ENCODE data around the gene TMEM52. TPM values are rescaled to one million over a fixed set of nuclear protein-coding genes. Genes with fewer than 3 reads are reported as not detected.

Gene TMEM52
- total and polyA plus RNA-seq, 9 of the 15 experiments (the other 6 are each of a cell fraction or from before 2014, with no cell fraction given) = 0.37 to 22.5 (median 6.8) TPM

- no peak; the same call in 1 of the 2 replicates for TF ChIP-seq MGA (IDR thresholded peaks at IDR 0.05)
- TF ChIP-seq ZFP1 (CRISPR knock-in tag; IDR thresholded peaks at IDR 0.05) = no peak
- peak; percentile 42; the same call in 1 of the 2 replicates for TF ChIP-seq ZBTB2 (IDR thresholded peaks at IDR 0.05)
- TF ChIP-seq SOX6 (IDR thresholded peaks at IDR 0.05) = no peak
- no peak for TF ChIP-seq UBTF (IDR thresholded peaks at IDR 0.05; ENCODE audit: borderline replicate concordance in 1 of 2, low read depth in 2 of 2, low read length in 2 of 2)
- TF ChIP-seq KHSRP (IDR thresholded peaks at IDR 0.05) = no peak
- no peak for TF ChIP-seq NCOA1 (IDR thresholded peaks at IDR 0.05; ENCODE audit: low read depth)
- no peak for TF ChIP-seq NR3C1 (CRISPR knock-in tag; IDR thresholded peaks at IDR 0.05)
- no peak for TF ChIP-seq HMG20B (CRISPR knock-in tag; IDR thresholded peaks at IDR 0.05)
- no peak for TF ChIP-seq CEBPB (tag; IDR thresholded peaks at IDR 0.05)
- no peak for TF ChIP-seq ZNF280A (IDR thresholded peaks at IDR 0.05; ENCODE audit: low read depth, partially characterized antibody)
Observed at GRCh38 chr1:1919304-1920056, 401 bp upstream of the TMEM52 start (continued).

Measured in K562 (cell line).